NCI-H446 (cell line): ENCODE measurements around the gene CTU2.

Experiments
- DNase-seq, 2 experiments: peaks; one replicate each; lab custom pipeline; 2025; lab: John Stamatoyannopoulos, UW

CTU2 gene

DNA sequence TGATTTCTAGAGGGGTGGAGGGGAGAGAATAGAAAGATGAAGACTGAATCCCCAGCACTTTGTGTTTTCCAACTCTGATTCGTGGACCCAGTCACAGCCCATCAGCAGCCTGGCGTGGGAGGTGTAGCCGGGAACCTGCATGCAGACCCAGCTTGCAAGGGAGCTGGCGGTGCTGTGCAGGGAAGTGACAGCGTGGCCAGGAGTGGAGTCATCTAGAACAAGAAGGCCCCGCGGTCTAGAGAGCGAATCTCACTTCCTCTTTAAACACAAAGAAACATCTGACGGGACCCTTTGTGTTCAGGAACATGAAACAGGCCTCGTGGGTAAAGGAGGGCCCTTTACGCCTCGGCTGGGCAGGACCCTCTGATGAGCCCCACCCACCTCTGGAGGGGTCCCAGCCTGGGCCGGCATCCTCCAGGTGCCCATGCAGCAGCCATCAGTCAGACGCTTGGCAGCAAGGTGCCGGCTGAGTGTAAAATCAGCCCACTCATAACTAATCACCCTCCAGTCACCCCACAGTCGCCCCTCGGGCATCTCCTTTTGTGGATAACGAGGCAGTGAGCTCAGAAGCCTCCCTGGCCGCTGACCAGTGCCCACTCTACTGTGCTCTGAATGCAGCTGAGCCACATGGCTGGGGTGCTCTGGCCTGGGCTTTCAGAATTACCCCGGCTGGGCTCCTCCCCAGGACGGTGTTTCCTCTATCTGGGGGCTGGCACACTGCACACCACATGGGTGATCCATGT is 24.4 kb upstream of the CTU2 start:
- DNase-seq: no peak

DNA sequence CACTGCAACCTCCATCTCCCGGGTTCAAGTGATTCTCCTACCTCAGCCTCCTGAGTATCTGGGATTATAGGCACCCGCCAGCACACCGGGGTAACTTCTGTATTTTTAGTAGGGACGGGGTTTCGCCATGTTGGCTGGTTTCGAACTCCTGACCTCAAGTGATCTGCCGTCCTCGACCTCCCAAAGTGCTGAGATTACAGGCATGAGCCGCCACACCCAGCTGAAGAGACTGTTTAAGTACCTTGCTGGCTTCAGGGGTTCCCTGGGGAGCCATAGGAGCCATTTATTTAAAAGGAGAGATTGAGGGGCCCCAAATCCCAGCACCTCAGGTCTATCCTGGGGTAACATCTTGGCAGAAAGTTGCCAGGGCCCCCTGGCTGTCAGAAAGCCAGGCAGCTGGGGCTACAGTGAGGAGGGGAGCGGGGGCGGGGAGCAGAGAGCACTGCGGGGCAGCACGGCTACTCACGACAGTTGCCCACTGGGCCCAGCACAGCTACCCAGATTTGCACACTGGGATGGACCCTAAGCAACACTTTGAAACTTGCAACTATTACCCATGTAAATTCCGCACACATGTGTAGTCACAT is 21.6 kb upstream of the CTU2 start:
- no peak for DNase-seq

DNA sequence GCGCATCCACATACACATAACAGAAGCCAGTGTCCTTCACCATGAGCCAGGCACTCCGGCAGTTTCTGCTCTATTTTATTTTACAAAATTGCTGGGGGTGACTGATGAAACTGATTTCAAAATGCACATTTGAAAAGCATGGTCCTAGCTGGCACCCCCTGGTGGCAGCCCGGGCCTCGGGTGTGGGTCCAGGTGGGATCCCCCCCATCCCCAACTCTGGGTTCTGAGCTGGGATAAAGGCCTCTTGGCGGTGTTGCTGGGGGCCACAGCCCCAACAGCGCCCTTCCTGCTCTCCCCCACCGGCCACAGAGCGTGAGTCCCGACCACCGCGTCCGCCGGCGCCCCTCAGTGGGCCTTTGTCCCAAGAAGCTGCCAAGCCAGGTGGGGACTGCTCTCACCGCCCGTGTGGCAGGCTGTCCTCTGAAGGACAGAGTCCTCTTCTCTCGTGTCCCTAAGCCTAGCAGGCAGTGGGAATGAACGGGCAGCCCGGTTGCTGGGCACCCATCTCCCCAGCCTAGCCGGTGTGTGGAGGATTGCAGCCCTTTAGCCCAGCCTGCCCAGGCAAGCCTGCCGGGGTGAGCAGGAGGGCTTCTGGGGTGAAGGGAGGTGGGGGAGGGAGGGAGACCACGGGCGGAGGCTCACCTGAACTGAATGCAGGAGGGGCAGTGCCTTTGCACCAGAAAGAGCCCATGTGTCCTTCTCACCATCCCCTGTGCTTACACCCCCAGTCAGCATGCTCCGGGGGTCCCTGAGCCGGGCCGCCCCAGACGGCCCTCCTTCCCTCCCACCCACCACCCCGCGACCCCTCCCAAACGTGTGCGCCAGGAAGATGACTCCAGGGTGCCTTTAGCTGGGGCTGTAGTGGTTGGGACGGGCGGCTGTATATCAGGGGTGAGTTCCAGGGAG is 20.9 kb upstream of the CTU2 start:
- no peak for DNase-seq

DNA sequence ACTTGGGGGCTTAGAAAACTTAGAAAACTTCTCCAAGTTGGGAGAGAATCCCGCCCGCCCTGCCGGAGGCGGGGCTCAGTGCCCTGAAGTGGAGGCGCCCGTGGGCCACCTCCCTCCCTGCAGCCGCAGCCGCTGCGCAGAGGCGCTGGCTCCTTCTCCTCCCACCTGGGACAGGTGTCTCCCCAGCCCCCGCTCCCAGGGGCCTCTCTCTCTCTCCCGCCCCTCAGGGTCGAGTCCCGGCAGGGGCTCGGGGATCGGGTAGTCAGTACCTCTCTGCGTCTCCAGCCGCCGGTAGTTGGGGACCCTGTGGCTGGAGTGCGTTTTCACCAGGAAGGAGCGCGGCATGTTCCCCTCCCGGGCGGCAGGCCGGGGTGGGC is 20.3 kb upstream of the CTU2 start:
- DNase-seq: no peak

DNA sequence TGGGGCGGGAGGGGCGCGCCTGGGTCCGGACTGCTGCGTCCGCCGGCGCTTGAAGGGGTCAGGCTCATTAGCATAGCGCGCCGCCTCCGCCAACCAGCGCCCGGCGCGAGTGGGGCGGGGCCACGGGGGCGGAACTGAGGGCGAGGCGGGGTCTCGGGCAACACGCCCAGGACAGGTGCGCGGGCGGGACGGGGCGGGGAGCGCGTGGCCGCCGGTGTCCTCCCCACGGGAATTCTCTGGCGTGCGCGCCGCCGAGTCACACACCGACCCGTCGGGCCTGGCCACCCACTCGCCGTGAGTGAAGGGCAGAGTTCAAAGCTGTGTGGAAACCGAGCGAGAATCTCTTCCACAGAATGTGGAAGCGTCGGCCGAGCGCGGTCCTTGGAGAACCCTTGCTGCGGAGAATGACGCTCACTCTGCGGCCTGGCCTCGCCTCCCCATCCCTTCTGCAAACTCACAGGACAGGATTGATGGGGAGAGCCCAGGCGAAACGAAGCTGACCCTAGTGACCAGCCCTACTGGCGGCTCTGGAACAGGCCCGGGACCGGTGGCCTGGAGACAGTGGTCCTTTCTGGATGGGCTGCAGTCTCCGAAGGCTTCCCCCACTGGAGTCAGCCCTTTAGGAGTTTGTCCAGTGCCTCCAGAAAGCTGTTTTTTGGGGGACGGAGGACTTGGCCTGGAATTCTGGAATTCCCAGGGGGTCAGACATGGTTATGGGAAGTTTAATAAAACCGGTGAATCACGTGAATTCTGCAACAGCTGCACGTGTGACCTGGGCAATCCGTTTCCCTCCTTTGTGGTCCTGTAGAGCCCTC is 19.7 kb upstream of the CTU2 start, which contains the start of gene SNAI3:
TSS of gene SNAI3 (minus strand) at position 69 of the 815 bp plus-strand sequence. CDS start 101 bp downstream, outside the sequence.
- peak in 1 of 2 experiments; percentile 59 for DNase-seq

DNA sequence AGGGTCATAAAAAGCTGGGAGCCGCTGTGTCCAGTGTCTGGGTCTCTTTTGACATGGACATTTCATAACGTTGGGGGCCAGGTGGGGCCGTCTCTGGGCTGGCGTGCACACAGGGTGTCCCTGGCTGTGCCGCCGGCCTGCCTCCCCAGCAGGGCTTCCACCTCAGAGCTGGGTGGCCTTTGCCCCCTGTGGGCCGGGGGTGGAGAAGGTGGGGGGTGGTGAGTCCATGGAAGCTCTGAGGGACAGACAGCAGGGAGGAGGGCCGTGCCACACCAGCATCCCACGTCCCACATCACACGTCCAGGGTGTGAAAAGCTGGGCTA is 19.1 kb upstream of the CTU2 start:
- no peak for DNase-seq

DNA sequence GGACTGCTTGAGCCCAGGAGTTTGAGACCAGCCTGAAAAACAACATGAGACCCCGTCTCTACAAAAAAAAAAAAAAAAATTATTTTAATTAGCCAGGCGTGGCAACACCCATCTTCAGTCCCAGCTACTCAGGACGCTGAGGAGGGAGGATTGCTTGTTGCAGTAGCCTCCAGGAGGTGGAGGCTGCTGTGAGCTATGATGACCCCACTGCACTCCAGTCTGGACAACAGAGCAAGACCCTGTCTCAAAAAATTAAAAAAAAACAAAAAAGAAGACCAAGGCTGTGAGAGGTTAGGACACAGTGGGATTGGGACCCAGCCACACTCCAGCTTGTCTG is 18.7 kb upstream of the CTU2 start:
- DNase-seq: no peak

DNA sequence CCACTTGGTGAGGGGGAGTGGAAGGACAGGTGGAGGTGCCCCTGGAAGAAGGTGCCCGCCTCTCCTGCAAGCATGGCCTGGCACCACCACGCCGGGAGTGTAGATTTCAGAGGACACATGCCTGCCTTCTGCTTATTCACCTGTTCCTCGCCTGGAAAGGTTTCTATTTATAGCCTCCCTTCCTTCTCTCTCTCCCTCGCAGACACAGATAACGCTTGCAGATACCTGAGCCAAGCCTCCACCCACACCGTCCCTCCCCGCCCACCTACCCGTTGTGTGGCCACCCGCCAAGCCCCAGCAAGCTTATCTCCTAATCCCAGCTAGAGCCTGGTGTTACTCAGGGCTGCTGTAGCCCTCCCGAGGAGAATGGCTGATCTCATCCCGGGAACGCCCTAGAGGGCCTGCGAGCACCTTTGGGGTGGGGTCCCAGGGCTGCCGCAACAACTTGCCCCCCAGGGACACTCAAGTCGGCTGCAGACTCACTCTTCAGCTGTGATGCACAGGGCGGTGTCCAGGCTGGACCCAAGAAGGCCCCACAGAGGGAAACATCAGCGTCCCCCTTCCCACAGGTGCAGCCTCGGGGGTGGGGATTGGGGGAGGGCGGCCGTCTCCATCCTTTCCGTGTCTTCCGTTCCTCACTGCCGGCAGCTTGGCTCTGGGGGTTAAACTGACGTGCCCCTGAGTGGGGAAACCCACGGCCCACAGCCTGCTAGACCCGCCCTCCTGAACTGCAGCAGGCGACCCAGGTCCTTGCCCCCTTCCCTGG is 18.1 kb upstream of the CTU2 start:
- DNase-seq: no peak

DNA sequence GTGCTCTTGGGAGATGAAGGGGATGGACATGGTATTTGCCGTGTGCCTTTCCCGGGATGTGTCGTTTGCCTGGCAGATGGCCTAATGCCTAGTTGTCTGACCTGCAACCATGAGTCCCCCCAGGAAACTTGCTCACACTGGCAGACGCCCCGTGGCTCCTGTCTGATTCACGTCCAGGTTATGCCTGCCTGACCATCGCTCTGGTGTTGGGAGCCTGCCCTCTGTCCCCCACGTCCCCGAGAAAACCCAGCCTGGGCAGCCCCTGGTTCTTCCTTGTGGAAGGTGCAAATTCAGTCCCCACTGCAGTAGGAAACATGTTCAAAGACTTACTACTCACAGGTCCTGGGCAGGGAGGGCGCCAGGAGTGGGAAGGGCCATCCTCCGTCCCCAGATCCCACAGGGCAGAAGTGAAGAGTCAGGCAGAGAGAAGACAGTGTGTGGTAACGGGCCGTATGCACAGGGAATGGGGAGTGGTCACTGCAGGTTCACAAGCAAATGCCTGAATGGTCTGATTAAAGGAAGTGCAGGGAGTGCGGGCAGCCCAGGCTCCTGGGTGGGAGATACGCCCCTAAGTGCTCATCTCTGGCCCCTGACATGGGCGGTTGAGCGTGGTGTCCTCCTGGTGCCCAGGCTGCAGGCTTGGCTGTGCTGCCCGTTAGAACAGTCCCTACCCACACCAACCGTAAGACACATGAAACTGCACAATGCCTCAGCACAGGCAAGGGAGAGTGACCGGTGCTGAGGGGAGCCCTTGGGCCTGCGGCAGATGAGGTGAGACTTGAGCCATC is 15.8 kb upstream of the CTU2 start:
- no peak for DNase-seq

DNA sequence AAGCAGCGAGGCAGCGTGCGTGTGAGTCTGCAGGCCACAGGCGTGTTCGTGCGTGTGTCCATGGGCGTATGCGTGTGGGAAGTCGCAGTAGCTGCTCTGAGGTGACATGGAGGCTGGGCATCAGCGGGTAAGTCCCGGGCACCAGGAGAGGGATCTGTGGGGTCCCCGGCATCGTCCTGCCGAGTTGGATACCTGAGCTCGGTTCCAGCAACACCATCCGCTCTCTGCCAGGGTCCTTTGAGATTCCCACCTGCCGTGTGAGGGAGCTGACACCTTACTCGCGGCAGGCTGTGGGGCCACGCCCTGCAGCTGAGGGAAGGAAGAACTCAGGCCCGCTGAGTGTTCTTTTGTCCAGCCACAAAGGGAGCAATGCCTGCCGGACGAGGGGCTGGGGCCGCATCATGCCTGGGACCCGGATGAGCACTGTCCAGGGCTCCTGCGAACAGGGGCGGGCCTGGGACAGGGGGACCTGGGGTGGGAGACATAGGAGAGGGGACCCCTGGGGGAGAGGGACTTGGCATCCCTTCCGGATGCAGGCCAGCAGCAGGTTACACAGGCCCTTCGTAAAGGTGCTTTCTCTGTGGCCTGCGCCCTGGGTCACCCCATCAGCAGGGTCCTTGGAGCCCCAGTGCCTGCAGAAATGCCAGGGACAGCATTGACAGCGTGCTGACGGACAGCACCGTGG is 15.0 kb upstream of the CTU2 start:
- no peak for DNase-seq

DNA sequence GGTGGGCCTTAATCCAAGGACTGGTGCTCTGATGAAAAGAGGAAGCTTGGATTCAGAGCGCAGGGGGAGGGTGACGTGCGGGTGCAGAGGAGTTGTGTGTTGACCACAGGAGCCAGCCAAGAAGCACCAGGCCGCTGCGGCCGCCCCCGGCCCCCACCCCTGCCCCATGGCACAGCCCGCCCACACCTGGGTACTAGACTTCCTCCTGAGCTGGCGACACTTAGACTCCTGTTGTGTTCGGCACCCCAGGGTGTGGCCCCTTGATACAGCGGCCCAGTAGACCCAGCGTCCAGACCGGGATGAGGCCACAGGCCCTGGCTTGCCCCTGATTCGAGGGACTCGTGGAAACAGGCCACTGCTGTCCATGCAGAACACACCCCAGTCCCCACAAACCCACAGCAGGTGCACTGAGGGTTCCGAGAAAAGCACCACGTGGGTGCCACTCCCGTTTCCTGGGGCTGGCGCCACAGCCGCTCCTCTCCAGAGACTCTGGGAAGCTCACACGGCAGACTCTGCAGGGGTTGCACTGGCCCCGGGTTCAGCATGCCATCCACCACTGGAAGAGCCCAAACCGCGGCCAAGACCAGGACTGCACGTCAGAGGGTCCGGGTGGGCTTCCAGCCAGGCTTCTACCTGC is 14.3 kb upstream of the CTU2 start:
- DNase-seq: no peak

DNA sequence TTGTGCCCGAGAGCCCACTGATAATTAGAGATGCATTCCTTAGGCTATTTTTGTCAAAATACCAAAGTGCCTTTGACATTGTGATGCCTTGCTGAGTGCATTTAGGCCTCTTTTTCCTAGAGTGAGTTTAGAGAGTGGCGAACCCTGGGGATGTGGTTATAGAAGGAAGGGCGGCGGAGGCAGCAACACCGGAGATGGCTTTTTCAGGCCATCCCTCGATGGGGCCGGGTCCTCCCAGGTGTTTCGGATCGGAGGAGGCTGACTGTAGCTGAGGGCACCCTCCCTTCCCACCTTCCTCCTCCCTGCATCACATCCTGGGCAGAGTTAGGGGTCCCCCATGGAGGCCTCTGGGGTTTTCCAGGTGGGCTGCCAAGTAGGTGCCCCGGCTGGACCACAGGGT is 13.4 kb upstream of the CTU2 start:
- no peak for DNase-seq

DNA sequence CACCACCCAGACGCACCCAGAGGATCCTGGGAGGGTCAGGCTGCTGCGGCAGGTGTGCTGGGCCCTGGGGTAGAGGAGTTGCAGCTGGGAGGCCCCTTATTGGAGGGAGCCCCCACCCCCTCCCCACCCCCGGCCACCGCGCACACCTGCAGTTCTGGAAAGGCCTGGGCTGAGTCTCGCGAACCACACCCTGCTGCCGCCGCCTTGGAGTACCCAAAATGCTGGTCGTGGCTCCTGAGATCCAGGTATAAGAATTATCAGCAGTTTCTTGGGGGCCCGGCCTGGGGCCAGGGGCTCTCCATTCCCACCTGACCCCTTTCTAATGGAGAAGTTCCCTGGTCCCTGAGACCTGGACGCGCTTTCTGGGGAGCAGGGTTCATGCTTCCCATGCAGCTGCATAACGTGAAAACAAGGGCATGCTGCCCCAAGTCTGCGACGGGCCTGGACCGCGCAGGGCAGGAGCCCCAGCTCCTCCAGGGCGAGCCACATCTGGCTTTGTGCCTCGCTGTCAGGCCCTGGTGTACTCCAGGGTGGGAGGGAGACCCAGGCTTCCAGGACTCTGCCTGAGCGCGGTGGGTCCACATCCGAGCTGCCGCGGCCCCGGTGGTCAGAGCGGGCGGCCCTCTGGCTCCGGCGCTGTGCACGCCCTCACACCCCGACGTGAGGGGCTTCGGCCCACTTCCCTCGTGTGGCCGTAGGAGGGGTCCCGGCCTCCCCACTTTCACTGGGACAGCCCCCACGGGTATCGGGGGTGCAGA is 12.7 kb upstream of the CTU2 start:
- no peak for DNase-seq

DNA sequence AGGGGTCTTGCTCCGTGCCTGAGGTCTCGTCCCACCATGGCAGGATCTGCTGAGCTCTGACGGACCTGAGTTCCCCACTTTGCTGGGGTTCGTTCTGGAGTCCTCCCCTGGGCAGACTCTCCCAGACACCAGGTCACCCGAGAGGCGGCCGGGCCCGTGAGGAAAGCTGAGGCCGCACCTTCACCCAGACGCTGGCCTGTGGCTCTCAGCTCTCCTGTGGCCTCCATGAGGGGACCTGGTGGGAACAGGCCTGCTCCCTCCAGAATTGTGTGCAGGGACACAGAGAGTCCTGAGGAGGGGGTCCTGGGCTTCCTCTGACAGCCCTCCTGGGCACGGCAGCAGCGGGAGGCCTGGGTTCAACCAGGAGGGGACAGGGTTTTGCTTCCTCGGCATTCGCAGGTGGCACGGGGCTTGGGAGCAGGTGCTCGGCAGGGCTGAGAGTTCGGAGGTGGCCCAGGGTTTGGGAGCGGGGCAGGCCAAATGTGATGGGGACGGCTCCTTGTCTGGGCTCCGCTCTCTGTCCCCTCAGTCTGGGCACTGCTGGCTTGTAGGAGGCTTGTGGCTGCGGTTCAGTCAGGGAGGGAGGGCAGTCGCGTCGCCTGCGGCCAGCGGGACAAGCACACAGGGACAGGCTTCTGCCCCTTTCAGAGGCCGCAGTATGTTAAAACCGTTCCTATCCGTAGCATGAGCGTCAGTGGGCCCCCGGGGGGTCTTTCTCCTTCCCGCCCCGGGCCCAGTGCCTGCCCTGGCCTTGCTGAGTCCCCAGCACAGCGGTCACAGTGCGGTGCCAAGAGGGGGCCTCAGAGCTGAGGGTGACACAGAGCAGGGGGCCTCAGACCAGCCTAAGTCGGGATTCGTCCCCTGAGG is 11.8 kb upstream of the CTU2 start:
- no peak for DNase-seq

DNA sequence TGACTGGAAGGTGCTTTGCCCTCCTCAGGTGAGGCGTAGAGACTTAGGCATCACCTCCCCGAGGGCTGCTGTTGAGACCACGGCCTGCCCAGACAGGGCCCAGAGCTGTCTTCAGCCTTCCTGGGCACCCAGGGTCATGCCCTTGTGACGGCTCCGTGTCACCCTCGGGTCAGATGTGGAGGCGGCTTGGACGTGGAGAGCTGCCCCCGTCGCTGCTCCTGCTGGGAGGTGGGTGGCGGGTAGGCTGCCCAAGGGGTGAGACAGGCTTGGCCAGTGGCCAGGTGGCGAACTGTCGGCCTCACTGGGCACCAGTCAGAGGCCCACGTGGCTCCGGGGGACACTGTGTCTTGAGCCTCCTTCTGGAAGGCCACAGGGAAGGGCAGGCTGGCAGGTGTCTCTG is 11.1 kb upstream of the CTU2 start:
- DNase-seq: no peak

DNA sequence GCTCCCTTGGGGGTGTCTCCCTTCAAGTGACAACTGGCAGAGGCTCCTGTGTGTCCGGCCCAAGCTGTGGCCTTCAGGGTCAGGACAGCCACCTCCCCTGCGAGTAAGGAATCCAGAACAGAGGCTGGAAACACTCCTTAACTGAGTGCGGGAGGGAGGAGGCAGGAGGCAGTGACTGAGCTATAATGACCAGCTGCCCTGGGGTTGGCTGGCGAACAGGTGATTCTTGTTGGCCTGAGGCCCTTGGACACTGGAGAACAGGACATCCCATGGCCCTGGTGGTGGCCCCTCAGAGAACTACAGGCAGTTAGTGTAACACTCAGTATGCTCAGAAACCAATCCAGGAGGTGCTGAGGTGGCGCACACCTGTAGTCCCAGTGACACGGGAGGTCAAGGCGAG is 10.6 kb upstream of the CTU2 start:
- no peak for DNase-seq

DNA sequence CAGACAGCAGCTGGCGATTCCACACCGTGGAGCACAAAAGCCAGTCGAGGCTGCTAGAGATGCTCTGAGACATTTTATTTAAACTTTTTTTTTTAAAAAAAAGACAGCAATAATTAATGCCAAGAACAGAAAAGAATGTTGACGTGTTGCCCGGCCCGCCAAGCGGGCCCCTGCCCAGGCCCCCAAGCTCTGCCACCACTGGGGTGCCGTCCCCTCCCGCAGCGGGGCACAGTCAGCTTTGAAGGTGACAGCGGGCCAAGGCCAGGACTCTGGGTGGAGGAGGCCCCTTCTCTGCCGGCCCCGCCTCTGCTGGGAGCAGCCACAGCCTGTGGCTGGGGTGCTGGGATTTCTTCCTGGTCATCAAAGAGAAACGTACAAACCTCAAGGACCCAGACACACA is 9.9 kb upstream of the CTU2 start:
- DNase-seq: no peak
